ENCODE results near the gene CLDN14.
"Not testable (repeated sequence)": the region's sequence is repeated elsewhere in the genome, so short reads cannot be mapped to it uniquely, and the experiment has no call there.

CLDN14 gene

GRCh38 chr21:36499578-36500471, 19.9 kb upstream of the CLDN14 start:
- no peak for DNase-seq

- no peak for DNase-seq
Measured at GRCh38 chr21:36494557-36494956, 14.6 kb upstream of the CLDN14 start.

- no peak for DNase-seq
Measured at GRCh38 chr21:36491209-36491910, 11.4 kb upstream of the CLDN14 start.

GRCh38 chr21:36489776-36490165, 9.8 kb upstream of the CLDN14 start:
- DNase-seq: no peak

DNA sequence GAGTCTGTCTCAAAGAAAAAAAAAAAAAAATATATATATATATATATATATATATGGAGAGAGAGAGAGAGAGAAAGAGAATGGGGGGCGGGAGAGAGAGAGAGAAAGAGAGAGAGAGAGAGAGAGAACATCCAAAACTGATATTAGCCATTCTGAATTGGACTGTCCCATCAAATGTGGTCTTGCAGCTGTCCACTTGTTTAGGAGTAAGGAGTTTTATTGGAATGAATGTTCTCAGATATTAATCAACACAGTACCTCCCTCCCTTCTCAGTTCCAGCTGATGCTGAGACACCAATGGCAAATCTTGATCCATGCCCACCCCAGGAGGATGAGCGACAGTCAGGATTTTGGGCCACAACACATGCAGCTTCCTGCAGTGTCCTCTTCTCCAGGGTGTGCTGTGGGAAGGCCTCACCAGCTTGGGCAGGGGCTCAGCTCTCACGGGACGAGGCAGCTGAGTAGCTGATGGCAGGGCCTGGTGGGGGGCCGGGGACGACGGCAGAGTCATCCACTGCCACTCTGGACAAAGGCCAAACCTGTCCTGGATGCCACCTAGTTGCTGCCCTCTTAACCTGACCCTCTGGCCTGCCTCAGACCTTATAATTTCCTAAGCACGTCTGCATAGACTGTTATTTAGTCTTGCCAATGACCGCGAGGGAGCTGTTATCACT, 9.3 kb upstream of the CLDN14 start:
- no peak for DNase-seq

DNA sequence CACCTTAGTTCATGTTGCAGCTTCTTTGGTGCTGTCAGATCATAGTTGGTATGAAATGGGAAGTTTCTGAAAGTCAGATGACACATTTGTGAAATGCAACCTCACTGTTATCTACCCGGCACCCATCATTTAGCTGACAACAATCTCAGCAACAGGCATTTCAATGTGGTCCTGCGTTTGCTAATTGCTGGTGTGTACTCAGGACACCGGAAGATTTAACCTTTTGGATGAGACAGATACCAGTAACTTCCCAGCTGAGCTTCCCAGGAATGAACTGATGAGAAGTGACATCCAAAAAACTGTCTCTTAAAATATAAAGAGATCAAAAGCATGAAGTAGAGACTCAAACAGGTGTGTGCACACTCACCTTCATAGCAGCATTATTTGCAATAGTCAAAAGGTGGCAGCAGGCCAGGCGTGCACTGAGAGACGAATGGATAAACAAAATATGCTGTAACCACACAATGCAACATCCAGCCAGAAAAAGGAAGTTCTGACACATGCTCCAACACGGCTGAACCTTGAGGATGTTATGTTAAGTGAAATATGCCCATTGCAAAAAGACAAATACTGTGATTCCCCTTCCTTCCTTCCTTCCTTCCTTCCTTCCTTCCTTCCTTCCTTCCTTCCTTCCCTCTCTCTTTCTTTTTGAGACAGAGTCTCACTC, 7.9 kb upstream of the CLDN14 start:
- DNase-seq: no peak

GRCh38 chr21:36486246-36486645, 6.3 kb upstream of the CLDN14 start:
- DNase-seq: no peak

GRCh38 chr21:36485476-36485875, 5.6 kb upstream of the CLDN14 start:
- DNase-seq: no peak

- no peak for DNase-seq
Measured at GRCh38 chr21:36483095-36483494, 3.2 kb upstream of the CLDN14 start.

GRCh38 chr21:36482673-36483072, 2.8 kb upstream of the CLDN14 start:
- DNase-seq: no peak

GRCh38 chr21:36482181-36482580, 2.3 kb upstream of the CLDN14 start:
- DNase-seq: no peak

DNA sequence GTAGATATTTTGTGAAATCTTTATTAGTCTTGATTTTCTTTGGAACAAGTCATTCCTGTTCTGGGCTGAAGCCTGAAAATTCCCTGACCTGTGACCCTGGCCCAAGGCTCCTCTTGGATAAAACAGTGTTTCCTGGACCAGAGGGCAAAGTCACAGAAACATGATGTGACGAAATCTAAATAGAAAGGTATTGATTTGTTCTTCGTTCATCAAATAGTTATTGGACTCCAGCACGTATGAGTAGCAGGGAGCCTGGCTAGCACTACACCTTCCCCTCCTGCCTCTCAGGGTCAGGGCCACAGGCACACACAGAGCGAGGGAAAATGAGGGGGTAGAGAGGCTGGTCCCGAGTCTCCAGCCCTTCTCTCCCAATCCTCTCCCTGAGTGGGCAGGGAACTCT, 1.7 kb upstream of the CLDN14 start:
- no peak for DNase-seq

DNA sequence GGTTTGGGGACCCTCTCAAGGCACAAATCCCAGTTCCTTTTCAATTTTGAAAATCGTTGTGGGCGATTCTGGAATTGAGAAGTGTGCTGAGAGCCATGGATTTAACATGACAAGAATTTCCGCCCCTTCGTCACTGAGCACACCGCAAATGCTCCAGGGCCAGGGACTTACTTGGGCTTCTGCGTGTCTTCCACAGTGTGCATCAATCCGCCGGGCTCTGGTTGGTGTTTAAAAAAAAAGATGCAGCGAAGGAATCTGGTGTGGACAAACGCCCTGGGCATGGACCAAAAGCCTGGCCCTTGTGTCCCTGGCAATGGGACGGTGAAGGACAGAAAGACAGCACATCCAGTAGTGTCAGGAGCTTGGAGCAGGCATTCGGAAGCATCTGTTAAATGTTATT, 696 bp upstream of the CLDN14 start:
- no peak for DNase-seq

- no peak for DNase-seq
Measured at GRCh38 chr21:36478941-36479340, 981 bp downstream of the CLDN14 start.

- DNase-seq: no peak
Measured at GRCh38 chr21:36478207-36478701, 1.7 kb downstream of the CLDN14 start.

- DNase-seq: no peak
Measured at GRCh38 chr21:36477559-36477958, 2.4 kb downstream of the CLDN14 start.

DNA sequence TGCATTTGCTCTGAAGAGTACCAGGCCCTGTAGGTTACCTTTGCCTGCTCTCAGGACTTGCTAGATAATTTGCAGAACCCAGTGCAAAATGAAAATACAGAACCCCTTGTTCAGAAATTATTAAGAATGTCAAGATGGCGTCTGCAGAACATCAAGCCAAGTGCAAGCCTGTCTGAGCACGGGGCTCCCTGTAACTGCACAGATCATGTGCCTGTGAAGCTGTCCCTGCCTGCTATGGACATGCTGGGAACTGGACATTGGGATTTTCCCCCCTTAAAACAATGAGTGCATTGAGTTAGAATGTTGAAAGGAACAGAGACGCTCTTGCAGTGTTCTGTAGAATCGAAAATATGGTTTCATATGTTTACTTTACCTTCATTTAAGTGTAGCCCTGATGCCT, 2.9 kb downstream of the CLDN14 start:
- DNase-seq: no peak

- not testable (repeated sequence) for DNase-seq
Measured at GRCh38 chr21:36476541-36476940, 3.4 kb downstream of the CLDN14 start.

DNA sequence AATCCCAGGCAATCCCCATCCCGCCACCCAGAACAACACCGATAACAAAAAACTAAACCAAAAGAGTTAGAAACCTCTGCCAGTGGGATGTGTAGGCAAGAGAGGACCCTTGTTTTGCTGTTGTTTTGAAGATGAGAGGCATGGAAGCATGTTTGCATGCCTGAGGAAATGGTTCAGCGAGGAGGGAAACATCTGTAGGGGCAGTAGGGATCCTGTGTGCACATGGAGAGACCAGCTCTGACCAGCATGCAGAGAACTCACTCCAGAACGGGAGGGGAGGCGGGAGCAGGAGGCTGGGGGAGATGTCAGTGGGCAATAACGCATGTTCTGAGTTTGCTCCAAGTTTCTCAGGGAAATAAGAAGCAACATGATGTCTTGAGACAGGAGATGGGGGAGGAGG, 5.3 kb downstream of the CLDN14 start:
- DNase-seq: no peak

GRCh38 chr21:36473203-36473602, 6.7 kb downstream of the CLDN14 start:
- DNase-seq: no peak

DNA sequence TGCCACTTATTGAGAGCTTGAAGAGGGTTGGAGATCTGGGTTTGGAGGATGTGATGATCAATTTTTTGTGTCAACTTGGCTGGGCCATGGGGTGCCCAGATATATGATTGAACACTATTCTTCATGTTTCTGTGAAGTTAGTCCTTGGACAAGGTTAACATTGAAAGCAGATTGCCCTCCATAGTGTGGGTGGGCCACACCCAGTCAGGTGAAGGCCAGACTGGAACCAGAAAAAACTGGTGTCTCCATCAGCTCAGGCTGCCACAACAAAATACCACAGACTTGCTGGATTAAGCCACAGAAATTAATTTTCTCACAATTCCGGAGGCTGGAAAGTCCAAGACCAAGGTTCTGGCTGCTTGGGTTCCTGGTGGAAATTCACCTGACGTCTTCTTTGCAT, 7.5 kb downstream of the CLDN14 start:
- no peak for DNase-seq

- DNase-seq: no peak
Measured at GRCh38 chr21:36471254-36471723, 8.6 kb downstream of the CLDN14 start.

DNA sequence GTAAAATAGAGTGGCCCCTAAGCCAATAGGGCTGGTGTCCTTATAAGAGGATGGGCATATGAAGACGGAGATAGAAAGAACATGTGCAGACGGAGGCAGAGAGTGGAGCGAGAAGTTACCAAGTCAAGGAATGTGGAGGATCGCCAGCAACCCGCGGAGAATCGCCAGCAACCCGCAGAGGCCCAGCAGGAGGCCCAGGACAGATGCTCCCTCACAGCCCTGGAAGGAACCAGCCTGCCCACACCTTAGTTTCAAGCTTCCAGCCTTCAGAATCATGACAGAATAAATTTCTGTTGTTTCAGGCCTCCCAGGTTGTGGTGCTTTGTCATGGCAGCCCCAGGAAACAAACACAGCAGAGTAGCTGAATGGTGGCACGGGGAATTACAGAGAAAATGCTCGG, 9.6 kb downstream of the CLDN14 start:
- DNase-seq: no peak
